GM13976 (cell line): Measurements from ENCODE around the gene MUC16.

Experiments used
- DNase-seq: peaks from one replicate; pipeline ENCODE4 v3.0.0; 2012; ENCODE audit warnings: low spot score
- in situ Hi-C: fragments of 300-500 bp; cut with MboI; formaldehyde crosslinking; loops from one replicate; pipeline ENCODE4 v1.12.0; 2022; ENCODE audit warnings: low sequenced_read_pairs, mixed read lengths, inconsistent platforms; ENCODE audit not compliant: unreplicated experiment
- TF ChIP-seq, protein P1 (sequence below): IDR thresholded peaks from 2 replicates; pipeline ENCODE4 v1.5.1; 2012; ENCODE audit warnings: borderline replicate concordance, mild to moderate bottlenecking; ENCODE audit not compliant: insufficient read depth; ENCODE audit errors: extremely low read depth, missing control alignments, control extremely low read depth

MUC16 gene

GRCh38 chr19:9010693-9011092 lies 484 bp upstream of the MUC16 start:
- TF ChIP-seq, protein P1, sequence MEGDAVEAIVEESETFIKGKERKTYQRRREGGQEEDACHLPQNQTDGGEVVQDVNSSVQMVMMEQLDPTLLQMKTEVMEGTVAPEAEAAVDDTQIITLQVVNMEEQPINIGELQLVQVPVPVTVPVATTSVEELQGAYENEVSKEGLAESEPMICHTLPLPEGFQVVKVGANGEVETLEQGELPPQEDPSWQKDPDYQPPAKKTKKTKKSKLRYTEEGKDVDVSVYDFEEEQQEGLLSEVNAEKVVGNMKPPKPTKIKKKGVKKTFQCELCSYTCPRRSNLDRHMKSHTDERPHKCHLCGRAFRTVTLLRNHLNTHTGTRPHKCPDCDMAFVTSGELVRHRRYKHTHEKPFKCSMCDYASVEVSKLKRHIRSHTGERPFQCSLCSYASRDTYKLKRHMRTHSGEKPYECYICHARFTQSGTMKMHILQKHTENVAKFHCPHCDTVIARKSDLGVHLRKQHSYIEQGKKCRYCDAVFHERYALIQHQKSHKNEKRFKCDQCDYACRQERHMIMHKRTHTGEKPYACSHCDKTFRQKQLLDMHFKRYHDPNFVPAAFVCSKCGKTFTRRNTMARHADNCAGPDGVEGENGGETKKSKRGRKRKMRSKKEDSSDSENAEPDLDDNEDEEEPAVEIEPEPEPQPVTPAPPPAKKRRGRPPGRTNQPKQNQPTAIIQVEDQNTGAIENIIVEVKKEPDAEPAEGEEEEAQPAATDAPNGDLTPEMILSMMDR = no peak
- DNase-seq = no peak
- in situ Hi-C loops = no loop called here

- DNase-seq = no peak
- TF ChIP-seq, protein P1 = no peak
- in situ Hi-C loops = no loop called here
Measured at GRCh38 chr19:9009431-9009830, 778 bp downstream of the MUC16 start.

DNA sequence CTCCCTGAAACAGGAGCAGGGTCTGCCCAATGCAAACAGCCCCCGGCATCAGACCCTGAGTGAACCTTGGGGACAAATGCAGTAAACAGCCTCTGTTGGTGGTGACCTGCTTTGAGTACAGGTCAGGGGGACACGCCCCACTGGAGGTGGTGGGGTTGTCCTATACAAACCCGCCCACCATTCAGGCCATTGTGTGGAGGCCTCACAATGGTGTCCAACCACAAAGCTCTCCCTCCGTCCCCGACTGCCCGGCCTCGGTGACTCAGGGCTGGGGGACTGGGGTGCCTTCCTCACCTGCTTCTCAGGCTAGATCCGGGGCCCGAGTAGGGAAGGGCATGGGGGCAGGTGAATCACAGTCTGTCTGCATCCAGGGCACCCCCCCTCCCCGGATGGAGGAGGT lies 1.5 kb downstream of the MUC16 start:
- DNase-seq = no peak
- TF ChIP-seq, protein P1 = no peak
- in situ Hi-C loops = no loop called here

- in situ Hi-C loops = no loop called here
- DNase-seq = no peak
- TF ChIP-seq, protein P1 = no peak
Measured at GRCh38 chr19:9000933-9001332, 9.3 kb downstream of the MUC16 start.

- DNase-seq = no peak
- in situ Hi-C loops = no loop called here
- TF ChIP-seq, protein P1 = no peak
Measured at GRCh38 chr19:8988204-8988603, 22.0 kb downstream of the MUC16 start.

DNA sequence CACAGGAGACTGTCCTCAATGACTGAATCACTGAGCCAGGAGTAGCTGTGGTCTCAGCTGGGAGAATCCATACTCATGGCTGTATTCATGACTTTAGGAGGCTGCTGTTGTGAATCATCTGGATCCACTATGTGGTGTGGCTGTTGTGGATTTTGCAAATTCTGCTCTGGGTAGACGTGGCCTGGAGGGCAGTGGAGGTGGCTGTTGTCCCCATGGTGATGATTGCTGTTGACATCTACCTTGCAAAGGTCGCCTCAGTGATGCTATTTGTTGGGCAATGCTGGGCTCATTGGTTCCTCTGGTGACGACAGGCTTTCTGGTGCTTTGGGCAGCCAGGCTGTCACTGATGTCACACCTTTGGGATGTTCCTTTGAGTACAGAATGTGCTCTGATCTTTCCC lies 23.9 kb downstream of the MUC16 start:
- in situ Hi-C loops = no loop called here
- TF ChIP-seq, protein P1 = no peak
- no peak for DNase-seq

DNA sequence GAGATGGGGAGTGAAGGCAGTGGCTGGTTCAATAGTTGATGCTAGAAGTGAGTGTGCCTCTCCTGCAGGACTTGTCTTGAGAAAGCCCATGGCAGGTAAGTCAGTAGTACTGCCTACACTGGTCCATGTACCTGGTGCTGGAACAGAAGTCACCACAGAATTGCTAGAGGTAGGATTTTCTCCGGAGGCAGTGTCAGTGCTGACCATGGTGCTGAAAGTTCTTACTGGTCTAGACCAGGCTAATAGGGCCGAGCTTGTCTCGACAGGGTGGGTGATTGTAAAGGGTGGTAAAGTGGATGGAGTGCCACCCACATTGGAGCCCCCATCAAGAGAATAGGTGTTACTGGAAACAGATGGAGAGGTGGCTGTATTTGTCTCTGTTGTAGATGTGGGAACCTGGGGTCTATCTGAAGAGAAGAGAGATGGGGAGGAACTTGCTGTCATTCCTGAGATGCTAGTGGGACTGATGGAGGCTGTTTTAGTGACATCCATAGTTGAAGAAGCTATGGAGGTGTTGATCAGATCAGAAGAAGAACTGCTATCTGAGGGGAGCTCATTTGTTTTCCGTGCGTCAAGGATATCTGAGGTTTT lies 36.6 kb downstream of the MUC16 start:
- no peak for DNase-seq
- TF ChIP-seq, protein P1 = no peak
- in situ Hi-C loops = no loop called here
